ENCODE data around the gene SLC6A17. TPM values are rescaled to one million over a fixed set of nuclear protein-coding genes. Genes with fewer than 3 reads are reported as not detected.

SLC6A17 gene
- total and polyA plus RNA-seq, 9 of the 15 experiments (the other 6 are each of a cell fraction or from before 2014, with no cell fraction given): not detected

- TF ChIP-seq CTCF (IDR thresholded peaks at IDR 0.05 in 2 of 3, conservative IDR thresholded peaks at IDR 0.05 in 1 of 3; ENCODE audit: insufficient read depth in 2 of 3, low read depth in 1 of 3, low read length in 3 of 3) (peak; percentile 88 to 96 (median 94)), ZNF41 (CRISPR knock-in tag; conservative IDR thresholded peaks at IDR 0.05) (no peak), FOSL1 (tag; conservative IDR thresholded peaks at IDR 0.05) (no peak), RCOR1 (IDR thresholded peaks at IDR 0.05; ENCODE audit: borderline replicate concordance in 1 of 2, low read depth in 2 of 2, low read length in 2 of 2) (peak in 1 of 2 experiments; percentile 52; a peak in 1 of 4 replicates), PTRF (tag; IDR thresholded peaks at IDR 0.05) (no peak), XRCC5 (IDR thresholded peaks at IDR 0.05; ENCODE audit: low read depth, low read length) (peak; percentile 61; the same call in 1 of the 2 replicates), DEAF1 (CRISPR knock-in tag; IDR thresholded peaks at IDR 0.05) (peak; percentile 31; the same call in 1 of the 2 replicates), ZNF124 (CRISPR knock-in tag; IDR thresholded peaks at IDR 0.05) (no peak), MAFG (tag; conservative IDR thresholded peaks at IDR 0.05) (peak; percentile 46; the same call in 1 of the 2 replicates), RHOXF2B (CRISPR knock-in tag; conservative IDR thresholded peaks at IDR 0.05) (0 out of 2 replicates have a peak, but pooled peaks have one; percentile 49), STAT6 (CRISPR knock-in tag; IDR thresholded peaks at IDR 0.05) (no peak), ZNF707 (CRISPR knock-in tag; conservative IDR thresholded peaks at IDR 0.05) (no peak), CBX8 (IDR thresholded peaks at IDR 0.05; ENCODE audit: borderline replicate concordance, extremely low read depth, low read depth, low read length, poor library complexity, severe bottlenecking) (no peak), ZNF316 (IDR thresholded peaks at IDR 0.05) (0 out of 2 replicates have a peak, but pooled peaks have one; percentile 13), RAD21 (CRISPR knock-in tag; conservative IDR thresholded peaks at IDR 0.05 in 1 of 2, IDR thresholded peaks at IDR 0.05 in 1 of 2) (peak; percentile 63 to 85)
Measured at GRCh38 chr1:110196917-110197765, 46.8 kb downstream of the SLC6A17 start (continued).

Data from K562 (cell line).